HCT116 (cell line): ENCODE data around the gene LCN2. TPM values are rescaled to one million over a fixed set of nuclear protein-coding genes. Genes with fewer than 3 reads are reported as not detected.
A peak's percentile ranks its signal among the peaks of the same experiment; 100 is the strongest.

ENCODE experiments used
- ATAC-seq: fragments of 200-7000 bp; cut with Tn5 transposase; 2 replicates; pipeline ENCODE4 v1.9.1; 2020; ENCODE audit warnings: mild to moderate bottlenecking, moderate library complexity
- BruUV-seq: library from RNA; stranded (reverse); fragments of 400-500 nt; replicated peaks from 2 replicates; lab custom pipeline; 2021; lab: Mats Ljungman, UMichigan
- CTCF ChIA-PET: fragments of 300-600 bp; sonication (Branson Sonifier 250); formaldehyde crosslinking; loops from one replicate; lab custom pipeline; 2021; ENCODE audit warnings: antibody characterized with exemption; lab: Charles Lee
- POLR2A ChIA-PET: fragments of 300-600, 350-600 bp; sonication (Branson Sonifier 250); formaldehyde crosslinking; loops from one replicate; lab custom pipeline; 2021; ENCODE audit warnings: antibody characterized with exemption; lab: Charles Lee
- RAD21 ChIA-PET, 2 experiments: fragments of 300-600 bp; sonication (Branson Sonifier 250); formaldehyde crosslinking; loops; one replicate each; lab custom pipeline; 2023; ENCODE audit warnings: low total read pairs in 2 of 2; ENCODE audit not compliant: uncharacterized antibody in 2 of 2, unreplicated experiment in 2 of 2, low non-redundant PET in 1 of 2; lab: Charles Lee
- DNase-seq: peaks from one replicate; pipeline ENCODE4 v3.0.0-alpha.2; 2010; ENCODE audit warnings: low read depth, low spot score
- H2AFZ ChIP-seq: fragments of 200-600 bp; shearing (Covaris generic), sonication (generic); 2 replicates; pipeline ENCODE4 v1.6.1; 2017; ENCODE audit warnings: low read depth, mixed run types, mixed read lengths, antibody characterized with exemption, low read length; ENCODE audit not compliant: poor library complexity, severe bottlenecking
- H3K27ac ChIP-seq: 2 replicates; pipeline ENCODE4 v1.5.1; 2012; ENCODE audit warnings: low read depth, low read length
- H3K27me3 ChIP-seq: fragments of 200-600 bp; sonication (generic); 2 replicates; pipeline ENCODE4 v1.6.1; 2016; ENCODE audit warnings: mixed run types, low read length, mixed read lengths; ENCODE audit not compliant: insufficient read depth
- H3K36me3 ChIP-seq, 2 experiments: fragments of 200-500 bp in 1 of 2; fragments of 200-600 bp in 1 of 2; sonication (Bioruptor generic) in 1 of 2; sonication (generic) in 1 of 2; 2 replicates each; pipeline versions ENCODE4 v1.5.1 to v1.6.1; 2014 to 2016; ENCODE audit warnings: low read length in 2 of 2, inconsistent platforms in 1 of 2, mixed read lengths in 1 of 2, mixed run types in 1 of 2; ENCODE audit not compliant: insufficient read depth in 2 of 2, control insufficient read depth in 1 of 2
- H3K4me1 ChIP-seq, 2 experiments: fragments of 200-600 bp in 1 of 2; sonication (generic) in 1 of 2; 2 replicates each; pipeline versions ENCODE4 v1.5.1 to v1.6.1; 2012 to 2017; ENCODE audit warnings: low read length in 2 of 2, inconsistent platforms in 1 of 2, mild to moderate bottlenecking in 1 of 2, mixed read lengths in 1 of 2, mixed run types in 1 of 2, moderate library complexity in 1 of 2; ENCODE audit not compliant: insufficient read depth in 2 of 2, control insufficient read depth in 1 of 2
- H3K4me2 ChIP-seq: fragments of 200-600 bp; sonication (generic); 2 replicates; pipeline ENCODE4 v1.6.1; 2017; ENCODE audit warnings: mixed run types, low read length, mixed read lengths
- H3K4me3 ChIP-seq, 2 experiments: fragments of 200-600 bp in 1 of 2; sonication (generic) in 1 of 2; replicated peaks in 1 of 2; 2 replicates each; pipeline ENCODE4 v1.5.1; 2011 to 2016; ENCODE audit warnings: low read length in 2 of 2, control low read depth in 1 of 2, low read depth in 1 of 2, mild to moderate bottlenecking in 1 of 2, mixed read lengths in 1 of 2, mixed run types in 1 of 2
- H3K79me2 ChIP-seq: fragments of 200-600 bp; sonication (generic); 2 replicates; pipeline ENCODE4 v1.6.1; 2017; ENCODE audit warnings: mild to moderate bottlenecking, mixed run types, low read length, moderate library complexity, mixed read lengths; ENCODE audit not compliant: insufficient read depth
- H3K9ac ChIP-seq: fragments of 200-600 bp; sonication (generic); 2 replicates; pipeline ENCODE4 v1.6.1; 2016; ENCODE audit warnings: low read length, mixed read lengths
- H3K9me2 ChIP-seq: fragments of 200-600 bp; sonication (generic), shearing (Covaris generic); 2 replicates; pipeline ENCODE4 v1.6.1; 2017; ENCODE audit warnings: mixed run types, mild to moderate bottlenecking, moderate library complexity; ENCODE audit not compliant: insufficient read depth
- H3K9me3 ChIP-seq, 2 experiments: fragments of 200-500 bp in 1 of 2; fragments of 200-600 bp in 1 of 2; sonication (Bioruptor generic) in 1 of 2; sonication (generic) in 1 of 2; 2 replicates each; pipeline ENCODE4 v1.6.1; 2014 to 2017; ENCODE audit warnings: low read length in 2 of 2, mixed read lengths in 2 of 2, inconsistent platforms in 1 of 2, low read depth in 1 of 2, mild to moderate bottlenecking in 1 of 2, mixed run types in 1 of 2, moderate library complexity in 1 of 2; ENCODE audit not compliant: control insufficient read depth in 1 of 2, insufficient read depth in 1 of 2
- H4K20me1 ChIP-seq: fragments of 200-600 bp; sonication (generic), shearing (Covaris generic); 2 replicates; pipeline ENCODE4 v1.6.1; 2017; ENCODE audit warnings: mixed run types, mild to moderate bottlenecking, moderate library complexity; ENCODE audit not compliant: insufficient read depth
- CBX3 ChIP-seq: IDR thresholded peaks from 2 replicates; pipeline ENCODE4 v1.6.1; 2012; ENCODE audit warnings: low read depth
- CEBPB ChIP-seq: IDR thresholded peaks from 2 replicates; pipeline ENCODE4 v1.6.1; 2012; ENCODE audit warnings: low read depth
- ELF1 ChIP-seq: IDR thresholded peaks from 2 replicates; pipeline ENCODE4 v1.6.1; 2012; ENCODE audit warnings: low read depth, borderline replicate concordance
- EZH2phosphoT487 ChIP-seq: fragments of 200-600 bp; IDR thresholded peaks from 2 replicates; pipeline ENCODE4 v1.6.1; 2018; ENCODE audit warnings: antibody characterized with exemption, borderline replicate concordance
- FOSL1 ChIP-seq: IDR thresholded peaks from 2 replicates; pipeline ENCODE4 v1.6.1; 2012; ENCODE audit warnings: low read depth
- JUND ChIP-seq: IDR thresholded peaks from 2 replicates; pipeline ENCODE4 v1.6.1; 2012
- POLR2AphosphoS5 ChIP-seq: IDR thresholded peaks from 2 replicates; pipeline ENCODE4 v1.6.1; 2011; ENCODE audit warnings: mild to moderate bottlenecking, low read depth, low read length, moderate library complexity
- SIN3A ChIP-seq: IDR thresholded peaks from 2 replicates; pipeline ENCODE4 v1.6.1; 2012; ENCODE audit warnings: low read depth
- SP1 ChIP-seq: IDR thresholded peaks from 2 replicates; pipeline ENCODE4 v1.6.1; 2012; ENCODE audit warnings: low read depth
- SRF ChIP-seq: IDR thresholded peaks from 2 replicates; pipeline ENCODE4 v1.6.1; 2012; ENCODE audit warnings: low read depth
- TCF7L2 ChIP-seq: IDR thresholded peaks from 2 replicates; pipeline ENCODE4 v1.7.0; 2011; ENCODE audit warnings: borderline replicate concordance, inconsistent platforms; ENCODE audit not compliant: insufficient read depth, insufficient read length; ENCODE audit errors: extremely low read depth
- YY1 ChIP-seq: IDR thresholded peaks from 2 replicates; pipeline ENCODE4 v1.6.1; 2011; ENCODE audit warnings: low read length, low read depth, moderate library complexity, mild to moderate bottlenecking; ENCODE audit not compliant: insufficient replicate concordance; ENCODE audit errors: extremely low read depth
- ZFX ChIP-seq: fragments of 450-650 bp; IDR thresholded peaks from 2 replicates; pipeline ENCODE4 v1.6.1; 2017
- ZNF274 ChIP-seq: fragments of 200-500 bp; sonication (Bioruptor generic); IDR thresholded peaks from 2 replicates; pipeline ENCODE4 v1.6.1; 2014; ENCODE audit warnings: mild to moderate bottlenecking, low read depth, low read length, inconsistent platforms
- intact Hi-C: fragments of 100-400 bp; cut with micrococcal nuclease; formaldehyde crosslinking; loops from 2 replicates; pipeline ENCODE4 v1.10.0; 2022
- total RNA-seq: library from RNA; stranded (reverse); gene quantifications from one replicate; pipeline ENCODE4 v1.2.1, GENCODE V29; 2021; ENCODE audit not compliant: unreplicated experiment
- TF ChIP-seq, protein P1 (sequence below): IDR thresholded peaks from 2 replicates; pipeline ENCODE4 v1.6.1; 2011; ENCODE audit warnings: mild to moderate bottlenecking, low read length, moderate library complexity; ENCODE audit not compliant: insufficient replicate concordance; ENCODE audit errors: extremely low read depth
- TF ChIP-seq, protein P2 (sequence below): IDR thresholded peaks from 2 replicates; pipeline ENCODE4 v1.6.1; 2012
- TF ChIP-seq, protein P3 (sequence below): IDR thresholded peaks from 2 replicates; pipeline ENCODE4 v1.6.1; 2012

The LCN2 gene
- total RNA-seq, 1 experiment from 2014 or later, result 9.2 TPM

DNA sequence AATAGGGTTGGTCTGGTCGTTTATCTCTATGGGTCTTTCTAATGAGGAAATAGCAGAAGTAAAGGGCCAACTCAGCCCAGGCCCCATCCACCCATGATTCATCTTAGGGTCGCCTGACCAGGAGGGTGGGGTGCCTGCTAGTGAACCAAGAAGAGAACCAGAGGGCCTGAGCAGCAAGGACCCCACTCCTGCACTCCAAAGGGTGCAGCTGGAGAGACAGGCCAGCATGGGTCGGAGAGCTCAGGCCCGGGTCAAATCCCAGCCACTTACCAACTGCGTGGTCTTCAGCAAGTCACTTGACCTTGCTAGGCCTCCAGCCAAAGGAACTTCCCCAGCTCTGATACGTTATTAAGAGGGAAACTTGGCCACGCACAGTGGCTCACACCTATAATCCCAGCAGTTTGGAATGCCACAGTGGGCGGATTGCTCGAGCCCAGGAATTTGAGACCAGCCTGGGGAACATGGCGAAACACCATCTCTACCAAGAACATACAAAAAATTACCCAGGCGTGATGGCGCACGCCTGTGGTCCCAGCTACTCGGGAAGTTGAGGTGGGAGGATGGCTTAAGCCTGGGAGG lies 15.1 kb downstream of the LCN2 start:
- TF ChIP-seq, protein P1, sequence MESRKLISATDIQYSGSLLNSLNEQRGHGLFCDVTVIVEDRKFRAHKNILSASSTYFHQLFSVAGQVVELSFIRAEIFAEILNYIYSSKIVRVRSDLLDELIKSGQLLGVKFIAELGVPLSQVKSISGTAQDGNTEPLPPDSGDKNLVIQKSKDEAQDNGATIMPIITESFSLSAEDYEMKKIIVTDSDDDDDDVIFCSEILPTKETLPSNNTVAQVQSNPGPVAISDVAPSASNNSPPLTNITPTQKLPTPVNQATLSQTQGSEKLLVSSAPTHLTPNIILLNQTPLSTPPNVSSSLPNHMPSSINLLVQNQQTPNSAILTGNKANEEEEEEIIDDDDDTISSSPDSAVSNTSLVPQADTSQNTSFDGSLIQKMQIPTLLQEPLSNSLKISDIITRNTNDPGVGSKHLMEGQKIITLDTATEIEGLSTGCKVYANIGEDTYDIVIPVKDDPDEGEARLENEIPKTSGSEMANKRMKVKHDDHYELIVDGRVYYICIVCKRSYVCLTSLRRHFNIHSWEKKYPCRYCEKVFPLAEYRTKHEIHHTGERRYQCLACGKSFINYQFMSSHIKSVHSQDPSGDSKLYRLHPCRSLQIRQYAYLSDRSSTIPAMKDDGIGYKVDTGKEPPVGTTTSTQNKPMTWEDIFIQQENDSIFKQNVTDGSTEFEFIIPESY, result no peak
- TF ChIP-seq SIN3A, result no peak
- no peak for TF ChIP-seq EZH2phosphoT487
- no peak for TF ChIP-seq CBX3
- TF ChIP-seq CEBPB, result no peak
- H3K4me1 ChIP-seq, result peaks cover 0 to 13% of the 10 kb centered on the region in 2 experiments; a peak in 2 of 4 replicates
- H3K4me3 ChIP-seq, result no peak overlapping the region
- intact Hi-C loops, result no loop called here
- BruUV-seq, result no TSS peak
- no peak overlapping the region for H3K27ac ChIP-seq
- ChIA-PET POLR2A (no interaction called here), RAD21 (no interaction called here), CTCF (no interaction called here)
- H3K36me3 ChIP-seq, result peaks cover 19 to 25% of the 10 kb centered on the region in 2 experiments; a peak in 3 of 4 replicates
- no peak overlapping the region for H2AFZ ChIP-seq
- no peaks in the 10 kb centered on the region for H4K20me1 ChIP-seq
- no peaks in the 10 kb centered on the region for H3K9me3 ChIP-seq
- DNase-seq (no peak), ATAC-seq (no peak)
- peaks cover 13% of the 10 kb centered on the region for H3K79me2 ChIP-seq
- no peak overlapping the region for H3K9ac ChIP-seq
- H3K4me2 ChIP-seq, result no peak overlapping the region
- H3K9me2 ChIP-seq, result no peaks in the 10 kb centered on the region
- H3K27me3 ChIP-seq, result no peaks in the 10 kb centered on the region

DNA sequence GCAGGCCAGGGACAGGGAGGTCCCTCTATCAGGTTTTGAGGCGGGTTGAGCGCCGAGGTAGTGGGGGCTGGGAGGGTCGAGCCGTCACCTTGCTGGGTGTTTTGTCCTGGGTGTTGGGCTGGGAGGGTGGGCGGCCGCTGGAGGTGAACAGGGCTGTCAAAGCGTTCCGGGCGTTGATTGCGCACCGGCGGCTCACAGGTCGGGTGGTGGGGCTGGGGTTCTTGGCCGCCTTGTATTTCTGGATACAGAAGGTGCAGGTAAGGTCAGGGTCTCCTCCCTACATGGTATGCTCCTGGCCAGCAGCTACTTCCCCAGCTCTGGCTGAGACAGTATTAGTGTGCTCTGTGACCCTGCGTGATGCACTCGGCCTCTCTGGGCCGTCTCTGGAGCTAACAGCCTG lies 16.9 kb downstream of the LCN2 start:
- H3K4me2 ChIP-seq, result no peak overlapping the region
- TSS peak; percentile 34 for BruUV-seq
- CTCF ChIA-PET, result interaction anchor here (1.2 kb wide), 1 partner anchor 24 kb away, joined by 3 read pairs; no protein-coding TSS in a partner anchor
- no peaks in the 10 kb centered on the region for H4K20me1 ChIP-seq
- H3K9me3 ChIP-seq, result no peaks in the 10 kb centered on the region
- H3K9ac ChIP-seq, result no peak overlapping the region
- peaks cover 3% of the 10 kb centered on the region for H3K79me2 ChIP-seq
- ATAC-seq (no peak), DNase-seq (no peak)
- H3K27ac ChIP-seq, result no peak overlapping the region
- no peak overlapping the region for H3K4me3 ChIP-seq
- RAD21 ChIA-PET, result no interaction called here
- POLR2A ChIA-PET, result no interaction called here
- intact Hi-C loops, result no loop called here
- peaks cover 0 to 3% of the 10 kb centered on the region in 2 experiments; a peak in 2 of 4 replicates for H3K4me1 ChIP-seq
- no peaks in the 10 kb centered on the region for H3K27me3 ChIP-seq
- peaks cover 20 to 25% of the 10 kb centered on the region in 2 experiments; a peak in 3 of 4 replicates for H3K36me3 ChIP-seq
- H2AFZ ChIP-seq, result no peak overlapping the region
- H3K9me2 ChIP-seq, result no peaks in the 10 kb centered on the region
- no peak for TF ChIP-seq ZNF274
- no peak for TF ChIP-seq EZH2phosphoT487
- no peak for TF ChIP-seq FOSL1
- TF ChIP-seq, protein P2, sequence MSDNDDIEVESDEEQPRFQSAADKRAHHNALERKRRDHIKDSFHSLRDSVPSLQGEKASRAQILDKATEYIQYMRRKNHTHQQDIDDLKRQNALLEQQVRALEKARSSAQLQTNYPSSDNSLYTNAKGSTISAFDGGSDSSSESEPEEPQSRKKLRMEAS, result no peak
- no peak for TF ChIP-seq JUND
- no peak for TF ChIP-seq POLR2AphosphoS5
- no peak for TF ChIP-seq TCF7L2
- no peak for TF ChIP-seq SP1
- TF ChIP-seq CEBPB, result no peak
- TF ChIP-seq ELF1, result no peak
- TF ChIP-seq SRF, result no peak
- TF ChIP-seq, protein P3, sequence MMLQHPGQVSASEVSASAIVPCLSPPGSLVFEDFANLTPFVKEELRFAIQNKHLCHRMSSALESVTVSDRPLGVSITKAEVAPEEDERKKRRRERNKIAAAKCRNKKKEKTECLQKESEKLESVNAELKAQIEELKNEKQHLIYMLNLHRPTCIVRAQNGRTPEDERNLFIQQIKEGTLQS, result no peak
- no peak for TF ChIP-seq ZFX
- TF ChIP-seq, protein P1, result no peak
- TF ChIP-seq YY1, result no peak
